NCI-H1694 (cell line): ENCODE data around the gene DNAJB6.

Experiments used
- DNase-seq: peaks from one replicate; lab custom pipeline; 2025; lab: John Stamatoyannopoulos, UW

DNAJB6 gene

DNA sequence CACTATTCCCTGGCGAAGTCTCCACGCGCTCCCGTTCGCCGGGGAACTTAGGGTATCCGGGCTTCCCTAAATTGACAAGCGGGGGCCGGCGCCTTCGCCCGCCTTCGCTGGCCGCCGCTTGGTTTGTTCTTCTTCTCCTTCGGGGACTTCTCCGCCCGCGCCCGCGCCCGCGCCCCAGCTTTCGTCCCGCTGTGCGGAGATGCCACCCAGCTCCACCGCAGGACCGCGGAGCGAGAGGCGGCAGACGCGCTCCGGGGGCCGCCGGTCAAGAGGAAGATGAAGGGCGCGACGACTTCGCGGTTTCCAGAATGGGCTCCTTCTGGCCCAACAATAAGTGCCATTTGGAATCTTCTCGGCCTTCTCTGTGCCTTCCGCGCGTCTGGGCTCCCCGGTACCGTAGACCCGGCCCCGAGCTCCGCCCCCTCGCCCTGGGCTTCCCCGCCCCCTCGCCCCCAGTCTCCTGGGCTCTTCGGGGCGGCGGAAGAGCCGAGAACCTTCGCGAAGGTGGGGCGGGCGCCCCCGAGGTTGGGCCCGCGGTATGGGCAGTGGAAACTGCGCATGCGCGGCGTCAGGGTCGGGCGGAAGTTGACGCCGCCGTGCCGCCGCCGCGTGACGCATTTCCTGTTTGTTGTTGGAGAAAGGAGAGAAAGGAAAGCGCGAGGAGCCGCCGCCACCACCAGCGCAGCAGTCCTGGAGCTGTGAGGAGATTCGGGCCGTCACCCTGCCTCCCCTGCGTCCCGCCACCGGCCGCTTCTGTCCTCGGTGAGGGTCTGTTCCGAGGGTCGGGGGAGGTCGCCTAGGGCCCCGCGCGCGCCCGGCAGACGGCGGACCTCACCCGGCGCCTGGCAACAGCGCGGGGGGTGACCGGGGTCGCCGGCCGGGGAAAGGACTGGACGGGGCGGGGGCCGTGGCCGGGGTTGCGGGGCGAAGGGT lies at the start of gene DNAJB6:
Gene DNAJB6, plus strand, starts transcription at position 622 of the 933 bp plus-strand sequence. CDS start 21,569 bp downstream, outside the sequence.
- peak; percentile 77 for DNase-seq

DNA sequence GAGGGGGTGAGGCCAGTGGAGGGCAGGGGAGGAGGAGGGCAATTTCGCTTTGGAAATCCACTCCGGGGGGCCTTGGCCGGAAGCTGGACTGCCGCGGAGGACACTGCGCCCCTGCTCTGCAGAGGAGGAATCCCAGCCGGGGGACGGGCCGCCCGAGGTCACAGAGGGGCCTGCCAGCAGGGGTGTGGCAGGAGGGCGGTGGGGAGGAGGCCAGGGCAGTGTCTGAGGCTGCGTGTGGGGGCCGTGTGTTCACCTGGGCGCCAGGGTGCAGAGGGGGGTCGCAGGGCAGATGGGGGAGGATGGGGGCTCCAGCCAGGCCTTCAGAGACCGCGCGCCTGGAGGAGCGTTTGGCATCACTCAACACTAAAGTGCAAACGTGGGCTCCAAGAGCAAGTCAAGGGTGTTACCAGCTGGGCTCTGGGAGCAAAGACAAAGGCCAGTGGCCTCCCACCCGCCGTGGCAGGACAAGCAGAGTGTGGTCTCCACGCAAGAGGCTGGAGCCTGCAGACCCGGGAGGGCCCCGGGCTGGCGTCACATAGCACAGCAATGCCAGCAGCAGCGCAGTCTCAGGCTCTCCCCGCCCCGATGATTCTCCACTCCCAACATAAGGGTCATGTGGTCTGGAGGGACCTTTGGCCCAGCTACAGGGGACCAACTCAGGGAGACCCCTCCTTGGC lies 45.3 kb upstream of the DNAJB6 start:
- no peak for DNase-seq

DNA sequence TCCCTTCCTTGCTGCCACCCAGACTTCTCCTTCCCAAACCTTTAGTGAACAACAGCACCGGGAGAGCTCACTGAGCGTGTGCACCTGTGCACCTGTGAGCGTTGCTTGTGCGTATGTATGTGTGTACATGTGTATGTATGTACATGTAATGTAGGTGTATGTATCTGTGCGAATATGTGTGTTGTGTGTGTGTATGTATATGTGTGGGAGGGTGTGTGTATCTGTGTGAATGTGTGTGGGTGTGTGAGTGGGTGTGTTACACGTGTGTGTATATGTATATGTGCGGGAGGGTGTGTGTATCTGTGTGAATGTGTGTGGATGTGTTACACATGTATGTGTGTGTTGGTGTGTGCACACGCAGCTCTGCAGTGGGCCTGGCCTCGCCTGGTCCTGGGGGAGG lies 44.5 kb upstream of the DNAJB6 start:
- no peak for DNase-seq

GRCh38 chr7:157292770-157293412 lies 43.9 kb upstream of the DNAJB6 start:
- no peak for DNase-seq

GRCh38 chr7:157293413-157293788 lies 43.4 kb upstream of the DNAJB6 start:
- no peak for DNase-seq

GRCh38 chr7:157294773-157295172 lies 42.0 kb upstream of the DNAJB6 start:
- no peak for DNase-seq

DNA sequence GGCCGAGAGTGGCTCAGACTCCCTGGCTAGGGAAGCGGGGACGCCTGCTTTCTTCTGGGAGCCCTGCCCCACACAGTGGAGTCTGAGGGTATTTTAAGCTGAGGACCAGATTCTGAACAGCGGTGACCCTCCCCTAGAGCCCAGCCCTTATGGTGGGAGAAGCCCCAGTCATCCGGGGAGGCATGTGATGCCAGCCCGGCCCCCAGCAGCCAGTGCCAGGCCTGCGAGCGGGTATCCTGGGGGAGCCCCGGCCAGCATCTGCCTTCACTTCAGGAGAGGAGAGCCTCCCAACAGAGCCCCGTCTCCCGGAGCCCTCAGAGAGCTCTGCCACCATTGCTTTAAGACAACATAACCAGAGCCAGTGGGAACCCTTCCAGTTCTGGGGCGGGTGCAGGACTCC lies 41.5 kb upstream of the DNAJB6 start:
- no peak for DNase-seq

DNA sequence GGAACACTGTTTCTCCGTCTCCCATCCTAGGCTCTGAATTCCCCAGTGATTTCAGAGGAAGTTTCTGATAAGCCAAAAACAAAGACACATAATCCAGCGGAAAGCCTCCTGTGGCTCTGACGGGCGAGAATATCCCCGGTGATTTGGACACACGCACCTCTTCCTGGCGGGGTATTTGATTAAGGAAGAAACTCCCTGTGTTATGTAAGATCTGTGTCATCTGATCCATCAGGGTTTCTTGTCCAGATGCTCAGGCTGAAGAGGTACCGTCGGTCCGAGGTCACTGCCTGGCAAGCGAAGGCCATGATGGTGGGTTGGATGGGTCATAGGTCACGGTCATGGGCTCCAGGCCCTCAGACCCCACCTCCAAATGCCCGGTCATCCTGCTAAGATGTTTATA lies 39.6 kb upstream of the DNAJB6 start:
- DNase-seq: no peak

DNA sequence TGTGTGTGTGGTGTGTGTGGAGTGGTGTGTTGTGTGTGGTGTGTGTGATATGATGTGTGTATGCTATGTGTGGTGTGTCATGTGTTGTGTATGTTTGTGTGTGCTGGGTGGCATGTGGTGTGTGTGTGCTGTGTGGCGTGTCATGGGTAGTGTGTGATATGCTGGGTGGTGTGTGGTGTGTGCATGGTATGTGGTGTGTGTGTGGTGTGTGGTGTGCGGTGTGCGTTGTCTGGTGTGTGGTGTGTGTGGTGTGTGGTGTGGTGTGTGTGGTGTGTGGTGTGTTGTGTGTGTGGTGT lies 37.5 kb upstream of the DNAJB6 start:
- DNase-seq: no peak

DNA sequence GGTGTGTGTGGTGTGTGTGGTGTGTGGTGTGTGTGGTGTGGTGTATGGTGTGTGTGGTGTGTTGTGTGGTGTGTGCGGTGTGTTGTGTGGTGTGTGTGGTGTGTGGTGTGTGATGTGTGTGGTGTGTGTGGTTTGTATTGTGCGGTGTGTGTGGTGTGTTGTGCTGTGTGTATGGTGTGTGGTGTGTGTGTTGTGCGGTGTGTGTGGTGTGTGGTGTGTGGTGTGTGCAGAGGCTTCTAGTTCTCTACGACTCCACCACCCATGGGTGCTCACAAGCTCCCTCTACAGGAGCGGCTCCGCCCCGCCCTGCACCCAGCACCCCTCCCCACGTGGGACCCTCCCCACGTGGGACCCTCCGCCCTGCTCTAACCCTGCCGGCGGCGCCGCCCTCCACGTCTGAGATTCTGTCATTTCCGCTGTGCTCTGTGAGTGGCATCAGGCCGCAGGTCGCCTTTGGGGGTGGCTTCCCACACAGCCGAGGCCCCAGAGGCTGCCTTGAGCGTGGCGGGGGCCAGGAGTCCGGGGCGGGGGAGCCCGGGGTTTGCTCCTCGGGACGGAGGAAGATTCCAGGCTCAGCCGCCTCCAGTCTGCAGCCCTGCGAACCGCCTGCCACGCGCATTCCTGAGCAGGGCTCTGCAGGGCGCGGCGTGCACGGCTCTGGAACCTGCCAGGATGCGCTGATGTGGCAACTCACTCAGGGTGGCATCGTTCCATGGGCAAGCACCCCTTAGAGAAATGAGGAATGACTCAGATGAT lies 37.0 kb upstream of the DNAJB6 start:
- DNase-seq: no peak

GRCh38 chr7:157300369-157300825 lies 36.4 kb upstream of the DNAJB6 start:
- DNase-seq: no peak

DNA sequence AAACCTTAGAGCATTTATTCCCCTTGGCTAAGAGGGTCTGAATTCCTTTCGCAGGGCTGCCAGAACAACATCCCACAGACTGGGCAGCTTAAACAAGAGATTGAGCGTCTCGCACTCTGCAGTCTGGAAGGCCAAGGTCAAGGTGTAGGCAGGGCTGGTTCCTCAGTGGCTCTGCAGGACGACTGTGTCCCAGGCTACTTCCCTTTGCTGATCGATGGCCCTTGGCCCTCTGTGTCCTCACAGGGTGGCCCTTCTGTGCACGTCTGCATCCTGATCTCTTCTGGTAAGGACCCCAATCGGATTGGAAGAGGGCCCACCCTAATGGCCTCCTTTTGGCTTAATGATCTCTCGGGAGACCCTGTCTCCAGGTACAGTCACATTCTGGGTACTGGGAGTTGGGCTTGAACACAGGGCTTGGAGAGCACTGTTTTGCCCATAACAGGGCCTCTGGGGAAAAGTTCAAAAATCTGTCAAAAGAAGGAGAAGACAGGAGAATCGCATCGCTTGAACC lies 35.1 kb upstream of the DNAJB6 start:
- DNase-seq: no peak

DNA sequence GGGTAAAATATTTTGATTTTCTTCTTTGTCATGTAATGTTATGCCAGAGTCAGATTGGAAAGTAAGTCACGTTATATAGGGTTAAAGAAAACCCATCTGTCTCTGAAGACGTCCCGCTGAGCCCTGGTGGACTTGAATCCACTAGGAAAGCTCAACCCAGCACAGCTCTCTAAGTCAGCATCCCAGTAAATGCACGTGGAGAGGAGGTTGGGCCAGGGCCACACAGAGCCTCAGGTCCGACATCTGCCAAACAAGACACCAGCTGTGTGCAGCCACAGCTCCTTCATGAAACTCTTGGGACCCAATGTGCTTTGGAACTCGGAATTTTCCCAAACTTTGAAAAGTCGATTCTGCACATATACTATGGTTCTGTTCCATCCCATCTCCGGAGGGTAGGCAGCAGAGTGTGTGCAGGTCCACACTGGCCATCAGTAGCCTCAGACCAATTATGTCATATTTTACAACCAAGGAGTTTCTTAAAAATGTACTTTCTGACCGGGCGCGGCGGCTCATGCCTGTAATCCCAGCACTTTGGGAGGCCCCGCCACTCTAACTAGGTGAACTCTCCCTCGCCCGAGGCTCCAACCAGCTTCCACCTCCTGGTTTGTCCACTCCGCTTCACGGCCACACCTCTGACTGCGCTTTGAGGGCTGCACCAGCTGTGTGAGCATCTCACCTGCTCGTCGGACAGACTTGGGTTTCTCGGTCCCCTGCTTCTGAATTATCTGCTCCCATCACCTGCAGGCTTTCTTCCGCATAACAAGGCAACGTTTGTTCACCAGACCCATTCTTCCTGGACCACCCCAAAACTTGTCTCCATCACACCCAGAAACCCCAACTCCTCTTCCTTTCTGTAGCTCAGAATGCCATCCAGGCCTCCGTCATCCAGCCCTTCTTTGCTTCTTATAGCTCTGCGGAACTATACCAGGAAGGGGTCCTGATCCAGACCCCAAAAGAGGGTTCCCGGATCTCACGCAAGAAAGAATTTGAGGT lies 29.7 kb upstream of the DNAJB6 start:
- DNase-seq: no peak

DNA sequence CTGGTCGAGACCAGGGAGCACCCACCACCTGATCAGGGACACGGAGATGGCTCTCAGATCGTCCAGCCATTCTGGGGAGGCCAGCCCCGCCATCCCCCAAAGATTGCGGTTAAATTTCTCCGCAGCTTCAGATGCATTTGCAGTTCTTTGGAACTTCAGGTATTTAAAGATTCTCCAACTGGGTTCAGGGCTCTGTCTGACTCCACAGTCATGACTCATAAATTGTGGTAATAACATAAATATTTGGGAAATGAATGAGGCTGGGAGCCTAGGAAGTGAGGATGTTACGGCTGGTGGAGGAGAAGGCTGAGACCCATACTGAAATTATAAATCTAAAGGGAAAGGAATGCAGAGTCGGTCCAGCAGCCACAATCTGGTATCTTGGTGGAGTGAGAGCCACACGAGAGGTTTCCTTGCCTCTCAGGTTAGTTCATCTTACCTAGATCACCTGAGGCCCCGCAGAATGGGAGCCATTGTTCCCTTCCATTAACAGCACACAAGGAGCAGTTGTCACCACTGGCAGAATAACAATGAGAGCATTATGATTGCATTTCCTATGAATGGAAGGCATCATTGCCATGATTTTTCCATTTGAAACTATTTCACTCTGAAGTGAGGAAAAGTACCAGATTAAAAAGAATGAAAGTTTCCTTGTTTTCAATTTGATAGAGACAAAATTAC lies 26.7 kb upstream of the DNAJB6 start:
- DNase-seq: no peak

GRCh38 chr7:157310676-157311185 lies 26.1 kb upstream of the DNAJB6 start:
- no peak for DNase-seq

GRCh38 chr7:157312941-157313340 lies 23.9 kb upstream of the DNAJB6 start:
- DNase-seq: no peak

- DNase-seq: no peak
These were observed 23.2 kb upstream of the DNAJB6 start for GRCh38 chr7:157313645-157314044.

GRCh38 chr7:157318015-157318706 lies 18.6 kb upstream of the DNAJB6 start:
- DNase-seq: no peak

DNA sequence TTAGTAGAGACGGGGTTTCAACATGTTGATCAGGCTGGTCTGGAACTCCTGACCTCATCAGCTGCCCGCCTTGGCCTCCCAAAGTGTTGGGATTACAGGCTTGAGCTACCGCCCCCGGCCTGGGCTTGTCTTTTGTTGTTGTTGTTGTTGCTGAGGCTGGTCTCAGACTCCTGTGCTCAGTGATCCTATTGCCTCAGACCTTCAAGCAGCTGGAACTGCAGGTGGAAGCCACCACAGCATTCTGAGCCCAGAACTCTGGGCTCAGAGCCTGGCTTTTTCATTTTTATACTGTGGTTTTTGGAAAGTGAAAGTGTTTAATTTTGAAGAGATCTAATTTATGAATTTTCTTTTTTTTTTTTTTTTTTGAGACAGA lies 16.2 kb upstream of the DNAJB6 start:
- DNase-seq: no peak
